ENCODE measurements around the gene KCNN4.
"Not testable (repeated sequence)": the region's sequence is repeated elsewhere in the genome, so short reads cannot be mapped to it uniquely, and the experiment has no call there.

The KCNN4 gene

DNA sequence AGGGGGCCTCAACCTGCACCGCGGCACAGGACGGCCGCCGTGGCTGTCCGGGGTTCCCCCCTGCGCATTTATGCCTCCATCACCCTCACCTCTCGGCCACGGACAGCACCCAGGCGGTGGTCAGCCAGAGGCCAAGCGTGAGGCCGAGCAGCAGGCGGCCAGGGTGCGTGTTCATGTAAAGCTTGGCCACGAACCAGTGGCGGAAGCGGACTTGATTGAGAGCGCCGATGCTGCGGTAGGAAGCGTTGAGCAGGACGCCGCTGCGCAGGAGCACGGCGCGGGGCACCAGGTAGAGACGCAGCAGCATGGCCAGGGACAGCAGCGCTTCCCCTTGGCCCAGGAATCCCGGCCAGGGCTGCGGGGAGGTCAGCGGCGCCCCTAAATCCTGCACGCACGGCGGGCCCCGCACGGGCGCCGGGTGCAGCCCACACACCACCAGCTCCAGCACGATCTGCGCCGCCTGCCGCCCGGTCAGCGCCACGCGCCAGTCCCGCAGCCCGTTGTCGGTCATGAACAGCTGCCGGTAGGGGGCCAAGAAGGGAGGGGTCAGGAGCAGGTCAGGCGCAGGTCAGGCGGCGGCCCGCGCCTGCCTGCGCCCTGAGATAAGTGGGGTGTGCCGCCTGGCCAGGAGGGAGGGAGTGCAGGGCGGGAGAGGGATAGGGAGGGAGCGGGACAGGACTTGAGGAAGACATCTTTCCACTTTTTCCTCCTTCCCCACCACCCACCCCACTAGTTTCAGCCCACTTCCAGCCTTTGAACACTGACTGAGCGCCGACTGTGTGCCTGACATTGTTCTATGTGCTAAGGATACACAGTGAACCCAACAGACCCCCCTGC lies 6.5 kb downstream of the KCNN4 start:
- peak in 1 of 2 donors; percentile 17 for DNase-seq

DNA sequence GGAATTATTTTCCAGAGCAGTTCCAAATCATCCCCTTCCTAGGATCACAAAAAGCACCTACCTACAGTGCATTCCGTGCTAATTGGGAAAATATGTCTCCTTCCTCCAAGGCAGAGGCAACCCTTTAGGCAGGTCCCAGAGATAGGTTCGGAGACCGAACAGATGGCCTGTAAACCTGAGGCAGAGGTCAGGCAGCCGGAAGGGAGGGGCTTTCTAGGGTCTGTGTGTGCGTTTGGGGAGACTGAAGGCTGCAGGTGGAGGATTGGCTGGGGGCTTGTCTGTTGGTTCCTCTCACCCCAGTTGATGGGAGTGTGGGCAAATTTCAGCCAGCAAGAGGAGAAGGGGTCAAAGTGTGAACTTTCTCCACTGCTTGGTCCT lies 7.1 kb downstream of the KCNN4 start:
- no peak for DNase-seq

DNA sequence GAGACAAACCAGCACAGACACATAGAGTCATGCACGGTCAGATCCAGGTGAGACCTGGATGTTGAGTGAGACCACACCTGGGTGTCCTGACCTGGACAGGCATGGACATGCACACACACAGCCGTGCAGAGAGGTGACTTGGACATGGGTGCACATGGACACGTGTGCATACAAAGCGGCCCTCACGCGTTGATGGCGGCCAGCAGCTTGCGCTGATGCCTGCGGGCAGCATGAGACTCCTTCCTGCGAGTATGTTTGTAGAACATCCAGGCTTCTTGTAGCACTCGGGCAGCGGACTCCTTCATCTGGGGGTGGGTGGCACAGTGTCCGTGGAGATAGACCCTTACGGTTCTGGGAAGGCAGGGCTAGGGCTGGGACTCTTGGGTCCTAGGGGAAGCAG lies 11.5 kb downstream of the KCNN4 start:
- DNase-seq: no peak

DNA sequence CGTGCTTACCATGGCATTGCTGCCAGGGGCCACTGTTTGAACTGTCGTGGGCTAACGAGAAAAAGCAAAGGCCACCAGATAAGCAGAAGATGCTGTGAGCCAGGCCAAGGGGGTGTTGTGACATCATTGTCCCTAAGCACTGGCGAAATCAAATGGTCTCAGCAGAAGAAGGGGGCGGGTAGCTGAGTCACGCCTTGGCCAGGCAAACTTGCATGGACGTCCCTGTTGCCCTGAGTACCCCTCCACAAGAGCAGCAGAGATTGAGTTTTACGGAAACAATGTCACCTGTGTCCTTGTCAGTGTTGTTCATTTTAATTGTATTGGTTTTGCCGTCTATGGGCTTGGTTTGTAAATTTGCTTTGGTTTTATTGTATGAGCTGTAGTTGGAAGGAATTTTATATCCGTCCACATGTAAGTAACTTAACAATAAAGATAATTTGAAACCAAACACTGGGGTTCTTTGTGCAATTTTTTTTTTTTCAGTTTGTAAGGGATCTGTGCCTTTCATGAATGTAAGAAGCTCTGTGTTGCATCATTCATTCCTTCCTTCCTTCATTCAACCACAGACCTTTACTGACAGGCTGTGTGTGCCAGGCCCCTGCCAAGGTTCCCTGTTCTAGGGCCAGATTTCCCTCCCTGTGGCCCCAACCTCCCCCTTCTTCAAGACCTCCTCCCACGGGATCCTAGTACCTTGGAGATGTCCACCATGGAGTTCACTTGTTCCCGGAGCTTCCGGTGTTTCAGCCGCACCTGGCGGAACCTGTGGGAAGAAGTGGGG lies 12.3 kb downstream of the KCNN4 start:
- no peak for DNase-seq

DNA sequence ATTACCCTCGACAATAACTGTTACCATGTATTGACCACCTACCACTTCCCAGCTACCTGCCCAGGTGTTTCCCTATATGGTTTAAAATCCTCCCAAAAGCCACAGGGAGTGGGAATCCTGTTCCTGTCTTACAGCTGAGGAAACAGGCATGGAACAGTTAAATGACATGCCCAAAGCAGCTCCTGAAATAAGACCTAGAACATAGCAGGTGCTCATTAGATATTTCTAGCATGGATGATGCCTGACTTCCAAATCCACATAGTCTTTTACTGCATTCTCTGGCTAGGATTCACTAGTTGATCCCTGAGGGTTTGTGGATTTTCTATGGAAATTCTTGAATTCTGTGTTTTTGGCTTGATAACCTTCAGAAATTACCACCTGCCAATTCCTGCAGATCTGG lies 13.0 kb downstream of the KCNN4 start:
- no peak for DNase-seq

DNA sequence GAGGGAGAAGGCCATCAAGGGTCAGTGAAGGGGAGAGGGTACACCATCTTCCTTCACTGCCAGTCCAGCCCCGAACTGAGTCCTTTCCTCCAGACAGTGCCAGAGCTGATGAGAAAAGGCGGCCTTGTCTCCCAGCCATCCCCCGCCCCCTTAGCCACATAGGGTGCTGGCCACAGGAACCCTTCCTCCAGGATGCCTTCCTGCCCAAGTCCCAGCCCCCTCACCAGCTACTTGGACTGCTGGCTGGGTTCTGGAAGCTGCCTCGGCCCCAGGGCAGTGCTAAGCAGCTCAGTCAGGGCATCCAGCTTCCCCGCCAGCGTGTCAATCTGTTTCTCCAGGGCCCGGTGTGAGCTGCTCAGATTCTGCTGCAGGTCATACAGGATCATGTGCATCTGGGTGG lies 13.5 kb downstream of the KCNN4 start:
- DNase-seq: no peak

DNA sequence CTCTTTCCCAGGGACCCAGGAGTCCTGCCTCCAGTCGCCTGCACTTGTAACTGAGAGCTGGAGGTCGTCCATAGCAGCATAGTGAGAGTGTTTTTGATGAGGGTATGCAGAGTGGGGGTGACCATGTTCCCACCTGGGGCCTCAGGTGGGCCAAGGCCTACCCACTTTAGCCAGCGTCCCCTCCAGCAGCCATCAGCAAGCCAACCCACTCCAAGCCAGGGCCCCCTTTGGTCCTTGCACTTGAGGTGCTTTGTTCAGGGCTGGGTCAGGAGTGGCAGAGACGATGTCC lies 14.1 kb downstream of the KCNN4 start:
- DNase-seq: no peak

DNA sequence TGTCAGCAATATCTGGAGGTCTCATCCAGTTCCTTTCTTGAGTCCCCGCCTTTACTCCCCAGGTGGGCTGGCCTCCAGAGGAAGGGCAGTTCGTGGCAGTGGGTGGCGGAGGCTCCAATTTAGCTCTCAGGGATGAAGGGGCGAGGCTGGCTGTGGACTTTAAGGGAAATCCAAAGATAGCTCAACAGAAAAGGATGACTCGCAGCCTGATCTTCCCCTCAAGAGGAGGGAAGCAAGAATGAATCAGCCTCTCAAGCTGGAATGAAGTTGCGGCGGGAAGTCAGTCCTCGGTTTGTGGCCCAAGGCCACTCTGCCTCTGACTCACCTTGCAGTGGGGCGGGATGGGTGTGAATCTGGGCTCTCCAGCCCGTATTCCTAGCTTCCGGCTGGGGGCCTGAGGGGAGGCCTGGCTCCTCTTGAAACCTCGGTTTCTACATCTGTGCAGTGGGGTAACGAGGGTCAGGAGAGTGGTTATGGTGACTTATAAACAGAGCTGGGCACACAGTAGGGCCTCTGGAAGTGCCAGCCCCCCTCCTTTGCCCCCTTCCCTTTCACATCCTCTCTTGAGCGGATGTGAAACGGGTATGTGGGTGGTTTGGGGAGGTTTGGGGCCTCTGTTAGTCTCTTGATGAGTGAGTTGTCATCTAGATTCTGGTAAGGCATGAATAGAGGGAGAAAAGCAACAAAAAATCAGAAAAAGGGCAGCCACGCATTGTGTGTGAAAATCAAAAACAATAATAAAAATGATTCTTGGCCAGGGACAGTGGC lies 15.5 kb downstream of the KCNN4 start:
- no peak for DNase-seq

DNA sequence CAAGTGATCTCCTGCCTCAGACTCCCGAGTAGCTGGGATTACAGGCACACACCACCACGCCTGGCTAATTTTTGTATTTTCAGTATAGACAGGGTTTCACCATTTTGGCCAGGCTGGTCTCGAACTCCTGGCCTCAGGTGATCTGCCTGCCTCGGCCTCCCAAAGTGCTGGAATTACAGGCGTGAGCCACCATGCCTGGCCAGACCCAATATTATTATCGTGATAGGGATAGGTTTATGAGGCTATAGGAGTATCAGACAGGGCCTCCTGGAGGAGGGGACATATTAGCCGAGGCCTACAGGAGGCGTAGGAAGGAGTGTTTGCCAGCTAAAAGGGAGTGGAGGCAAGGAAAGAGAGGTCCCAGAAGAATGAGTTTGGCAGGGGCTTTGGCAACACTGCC lies 16.1 kb downstream of the KCNN4 start:
- DNase-seq: not testable (repeated sequence)

DNA sequence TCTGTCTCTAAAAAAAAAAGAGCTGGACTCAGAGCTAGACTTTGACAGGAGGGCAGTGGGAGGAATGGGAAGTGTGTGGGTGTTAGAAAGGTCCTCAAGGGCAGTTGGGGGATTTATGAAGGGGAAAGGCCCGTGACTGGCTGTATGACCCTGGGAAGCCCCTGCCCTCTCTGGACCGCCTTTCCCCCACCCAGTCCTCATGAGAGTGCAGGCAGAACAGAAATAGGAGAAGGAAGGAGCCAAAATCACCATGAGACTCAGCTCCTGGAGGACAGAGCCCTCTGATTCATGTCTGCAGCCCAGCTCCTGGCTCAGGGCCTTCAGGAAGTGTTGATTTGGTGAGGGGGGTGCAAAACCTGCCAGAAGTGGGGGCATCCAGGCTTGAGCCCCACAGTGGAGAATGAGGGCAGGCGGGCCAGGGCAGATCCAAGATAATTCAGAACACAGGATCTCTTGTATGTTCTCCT lies 17.3 kb downstream of the KCNN4 start:
- DNase-seq: no peak

DNA sequence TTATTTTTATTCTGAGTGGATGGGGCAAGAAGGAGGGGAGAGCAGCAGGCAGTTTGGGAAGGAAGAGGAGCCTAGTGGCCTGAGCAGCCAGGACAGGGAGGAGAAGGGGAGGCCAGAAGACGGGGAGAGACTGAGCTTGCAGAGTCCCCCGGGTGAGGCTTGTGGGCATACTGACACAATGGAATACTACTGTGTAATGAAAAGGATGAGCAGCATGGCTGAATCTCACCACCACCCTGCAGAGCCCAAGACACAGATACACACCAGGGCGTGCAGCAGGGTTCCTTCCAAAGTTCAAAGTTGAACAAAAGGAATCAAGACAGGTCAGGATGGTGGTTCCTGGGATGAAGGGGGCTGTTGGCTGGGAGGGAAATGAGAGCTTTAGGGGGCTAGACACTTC lies 18.0 kb downstream of the KCNN4 start:
- no peak for DNase-seq

DNA sequence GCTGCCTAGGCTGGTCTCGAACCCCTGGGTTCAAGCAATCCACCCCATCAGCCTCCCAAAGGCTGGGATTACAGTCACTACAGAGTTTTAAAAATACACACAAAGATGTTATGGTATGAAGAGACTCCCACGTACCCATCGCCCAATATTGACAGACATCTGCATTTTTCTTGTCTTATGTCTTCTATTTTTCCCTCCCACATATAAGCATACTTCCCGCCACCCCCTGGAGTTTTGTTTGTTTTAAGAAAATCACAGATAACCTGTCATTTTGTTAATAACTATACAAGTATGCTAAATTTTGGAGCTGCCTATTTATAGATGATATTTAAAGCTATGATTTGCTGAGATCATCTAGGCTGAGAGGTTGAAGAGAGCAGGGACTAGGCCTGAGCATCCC lies 19.8 kb downstream of the KCNN4 start:
- DNase-seq: no peak

DNA sequence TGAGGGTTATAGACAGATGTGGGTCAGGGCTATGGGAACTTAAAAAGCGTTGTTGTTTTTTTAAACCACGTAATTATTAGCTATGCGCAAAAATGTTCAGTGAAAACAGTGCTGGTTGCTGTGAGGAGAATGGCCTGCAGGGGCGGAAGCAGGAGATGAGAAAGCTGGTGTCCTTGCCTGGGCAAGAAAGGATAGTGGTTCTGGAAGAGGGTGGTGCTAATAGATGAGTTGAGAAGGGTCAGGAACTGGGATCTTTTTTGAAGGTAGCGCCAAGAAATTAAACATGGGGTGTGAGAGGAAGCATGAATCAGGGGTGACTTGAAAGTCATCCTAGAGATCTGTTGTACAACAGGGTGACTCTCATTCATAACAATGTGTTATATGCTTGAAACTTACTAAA lies 21.3 kb downstream of the KCNN4 start:
- no peak for DNase-seq

DNA sequence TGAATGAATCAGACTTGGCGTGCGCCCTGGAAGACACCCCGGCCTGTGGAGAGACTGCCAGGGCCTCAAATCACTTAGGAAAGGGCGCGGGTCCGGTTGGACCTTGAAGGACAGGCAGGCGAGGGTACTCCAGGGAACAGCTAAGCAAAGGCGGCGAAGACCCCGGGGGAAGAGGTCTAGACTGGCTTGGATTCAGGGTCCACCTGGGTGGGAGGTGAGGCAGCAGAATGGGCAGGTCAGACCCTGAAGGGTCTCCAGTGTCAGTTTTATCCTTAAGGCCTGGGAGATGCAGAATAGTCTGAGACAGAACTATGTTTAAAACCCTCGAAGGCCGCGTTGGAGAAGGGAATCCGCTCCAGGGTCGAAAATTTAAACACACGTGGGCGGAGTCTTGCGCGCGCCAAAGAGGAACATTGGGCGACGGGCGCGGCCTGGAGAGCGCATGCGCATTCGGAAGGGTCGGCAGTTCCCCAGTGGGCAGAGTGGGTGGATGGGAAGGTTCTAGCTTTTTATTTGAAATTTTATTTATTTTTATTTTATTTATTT lies 25.4 kb downstream of the KCNN4 start:
- DNase-seq: peak; percentile 63 to 71

DNA sequence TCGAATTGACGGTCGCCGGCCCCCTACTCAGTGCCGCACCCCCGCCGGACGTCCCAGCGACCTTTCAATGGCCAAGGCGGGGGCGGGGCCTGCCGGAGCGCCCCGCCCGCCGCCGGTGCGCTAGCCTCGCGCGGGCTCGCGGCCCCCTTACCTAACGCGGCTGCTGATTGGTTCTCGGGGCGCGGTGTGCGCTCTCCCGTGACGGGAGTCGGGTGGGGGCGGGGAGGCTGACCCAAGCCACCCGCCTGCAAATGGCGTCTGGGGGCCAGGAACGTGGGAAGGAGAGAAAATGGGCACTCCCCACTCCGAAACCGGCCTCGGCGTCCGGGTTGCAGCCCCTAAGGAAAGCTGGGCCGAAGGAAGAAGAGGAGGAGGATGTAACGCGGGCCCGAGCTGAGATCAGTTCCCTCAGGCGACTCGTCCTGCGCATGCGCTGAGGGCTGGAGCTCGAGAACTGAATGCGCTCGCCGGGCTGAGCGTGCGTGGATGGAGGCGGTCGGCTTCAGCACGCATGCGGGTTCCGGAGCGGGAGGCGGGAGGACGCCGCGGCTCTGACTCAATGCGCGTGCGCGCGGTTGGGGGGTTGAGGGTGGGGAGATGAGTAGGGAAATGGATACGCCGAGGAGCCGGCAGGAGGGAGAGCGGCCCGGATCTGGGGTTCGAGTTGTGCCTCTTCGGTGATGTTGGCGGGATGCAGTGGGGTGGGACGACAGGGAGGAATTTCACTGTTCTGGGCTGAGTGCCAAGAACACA lies 26.1 kb downstream of the KCNN4 start, which contains the start of gene SMG9:
TSS of gene SMG9 (minus strand) at position 460 of the 753 bp plus-strand sequence. CDS start 4,221 bp downstream, outside the sequence.
- DNase-seq: peak; percentile 86 to 97

DNA sequence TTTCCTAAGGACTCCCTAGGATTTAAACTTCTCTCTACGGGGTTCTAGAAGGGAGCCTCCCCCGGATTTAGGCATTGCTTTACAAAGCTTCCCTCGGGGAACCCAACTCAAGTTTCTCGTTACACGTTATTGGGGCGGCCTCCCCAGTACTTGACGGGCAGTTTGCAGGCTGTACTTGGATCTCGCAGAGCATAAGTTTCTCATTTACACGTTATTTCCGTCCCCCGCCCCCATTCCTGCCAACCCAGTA lies 26.6 kb downstream of the KCNN4 start:
- no peak for DNase-seq

DNA sequence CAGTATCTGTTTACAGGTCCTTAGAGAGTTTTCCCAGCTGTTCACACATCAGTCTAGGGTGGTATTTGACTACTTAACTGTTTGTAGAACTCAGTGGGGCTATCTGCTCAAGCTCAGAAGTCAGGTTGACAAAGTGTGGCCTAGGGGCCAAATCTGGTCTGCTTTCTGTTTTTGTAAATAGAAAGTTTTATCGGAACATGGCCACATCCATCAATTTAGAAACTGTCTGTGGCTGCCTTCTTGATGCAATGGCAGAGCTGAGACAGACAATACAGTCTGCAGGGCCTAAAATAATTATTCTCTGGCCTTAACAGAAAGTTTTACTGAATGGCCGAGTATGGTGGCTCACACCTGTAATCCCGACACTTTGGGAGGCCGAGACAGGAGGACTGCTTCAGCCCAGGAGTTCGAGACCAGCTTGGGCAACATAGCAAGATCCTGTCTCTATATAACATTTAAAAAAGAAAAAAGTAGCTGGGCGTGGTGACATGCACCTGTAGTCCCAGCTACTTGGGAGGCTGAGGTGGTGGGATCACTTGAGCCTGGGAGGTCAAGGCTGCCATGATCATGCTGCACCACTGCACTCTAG lies 28.4 kb downstream of the KCNN4 start:
- no peak for DNase-seq

DNA sequence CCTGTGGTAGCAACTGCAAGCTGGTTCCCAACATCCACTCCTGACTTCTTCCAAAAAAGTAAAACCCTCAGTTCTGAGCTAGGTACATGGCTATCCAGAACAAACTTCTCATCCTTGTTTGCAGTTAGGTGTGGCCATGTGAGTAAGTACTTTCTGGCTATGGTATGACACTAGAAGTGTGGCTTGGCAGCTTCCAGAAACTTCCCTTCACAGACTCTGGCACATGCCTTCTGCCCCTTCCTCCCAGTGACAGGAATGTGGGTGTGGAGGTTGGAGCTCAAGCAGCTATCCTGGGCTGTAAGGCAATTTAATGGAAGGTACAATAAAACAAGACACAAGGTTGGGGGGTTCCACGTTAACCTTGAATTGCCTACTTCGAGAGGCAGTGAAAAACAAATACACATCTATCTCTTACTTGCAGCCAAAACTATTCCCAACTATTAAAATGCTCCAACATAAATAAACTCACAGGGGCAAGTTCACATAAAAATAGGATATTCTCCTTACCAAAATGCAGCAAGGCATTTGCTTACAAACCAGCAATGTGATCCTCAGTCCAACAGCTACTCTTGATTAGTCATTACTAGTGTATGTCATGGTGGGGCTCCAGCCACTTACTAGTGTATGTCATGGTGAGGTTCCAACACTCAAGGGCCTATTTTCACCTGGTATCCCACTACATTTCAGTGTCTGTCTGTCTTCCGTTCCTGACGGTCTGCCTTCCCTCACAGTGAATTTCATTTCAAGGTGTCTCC lies 29.1 kb downstream of the KCNN4 start:
- no peak for DNase-seq

DNA sequence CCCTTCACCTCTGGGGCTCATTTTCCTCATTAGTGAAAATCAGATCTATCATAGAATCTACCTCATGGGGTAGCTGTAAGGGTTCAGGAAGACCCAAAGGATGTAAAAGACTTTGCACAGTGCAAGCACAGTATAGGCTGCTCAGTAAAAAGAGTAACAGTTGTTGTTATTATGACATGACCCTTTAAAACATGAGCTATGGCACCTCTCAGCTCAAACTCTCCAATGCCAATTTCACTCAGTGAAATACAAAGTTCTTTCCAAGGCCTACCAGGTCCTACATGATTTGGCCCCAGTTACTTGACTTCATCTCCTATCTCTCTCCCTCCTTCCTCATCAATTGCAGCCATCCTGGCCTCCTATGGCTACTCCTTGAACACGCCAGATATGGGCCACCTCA lies 30.9 kb downstream of the KCNN4 start:
- no peak for DNase-seq

DNA sequence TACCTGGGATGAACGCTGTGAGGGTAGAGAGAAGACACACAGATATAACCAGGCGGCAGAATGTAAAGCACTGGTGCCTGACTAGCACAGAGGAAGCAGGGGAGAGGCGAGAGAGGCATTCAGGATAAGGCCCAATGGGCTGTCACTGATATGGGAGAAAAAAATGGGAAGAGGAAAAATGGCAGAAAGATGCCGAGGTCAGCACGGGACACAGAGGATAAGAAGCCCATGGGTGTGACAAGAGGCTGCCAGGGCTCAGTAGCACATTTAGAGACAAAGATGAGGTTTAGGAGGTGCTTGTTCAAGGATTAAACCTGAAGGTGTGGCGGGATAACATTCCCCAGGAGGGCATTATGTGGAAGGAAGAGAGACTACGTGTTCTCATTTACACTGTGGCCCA lies 31.6 kb downstream of the KCNN4 start:
- DNase-seq: no peak

DNA sequence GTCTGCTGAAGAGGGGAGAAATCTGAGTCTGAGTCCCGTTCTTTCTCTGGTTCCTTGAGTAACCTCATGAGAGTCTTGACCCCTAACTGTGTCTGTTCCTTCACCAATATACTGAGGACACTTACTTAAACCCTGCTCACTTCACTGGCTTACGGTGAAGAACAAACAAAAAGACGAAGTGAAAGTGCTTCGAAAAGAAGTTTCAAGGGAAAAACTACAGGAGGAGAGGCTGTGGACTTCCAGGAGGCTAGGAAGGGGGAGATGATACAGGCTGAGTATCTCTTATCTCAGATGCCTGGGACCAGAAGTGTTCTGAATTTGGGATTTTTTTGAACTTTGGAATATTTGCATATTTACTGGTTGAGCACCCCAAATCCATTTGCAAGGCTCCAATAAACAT lies 32.1 kb downstream of the KCNN4 start:
- DNase-seq: no peak

DNA sequence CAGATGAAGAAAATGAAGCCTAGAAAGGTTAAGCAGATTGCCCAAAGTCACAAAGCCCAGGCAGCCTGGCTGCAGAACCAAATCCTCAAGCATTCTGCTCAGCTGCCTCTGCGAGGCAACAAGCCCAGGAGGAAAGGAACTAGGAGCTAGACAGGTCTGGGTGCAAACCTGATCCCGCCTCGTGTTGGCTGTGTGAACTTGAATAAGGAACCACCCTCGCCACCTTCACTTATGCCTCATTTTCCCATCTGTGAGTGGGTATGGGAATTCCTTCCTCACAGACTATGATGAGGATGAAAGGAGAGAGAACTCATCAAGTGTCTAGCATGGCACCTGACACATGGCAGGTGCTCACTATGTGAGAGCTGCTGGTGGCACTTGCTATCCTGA lies 32.6 kb downstream of the KCNN4 start:
- DNase-seq: no peak
